HG03060 (cell line): ENCODE results near the gene SHH.
"Not testable (repeated sequence)": the region's sequence is repeated elsewhere in the genome, so short reads cannot be mapped to it uniquely, and the experiment has no call there.

Source experiments
- ATAC-seq: cut with Tn5 transposase; IDR thresholded peaks from one replicate; pipeline ENCODE4 v1.9.1; 2021; ENCODE audit warnings: low read depth, moderate number of reproducible peaks; ENCODE audit not compliant: unreplicated experiment

SHH gene

GRCh38 chr7:155843426-155844018 lies 31.3 kb upstream of the SHH start:
- no peak for ATAC-seq

GRCh38 chr7:155842496-155843265 lies 30.4 kb upstream of the SHH start:
- ATAC-seq: no peak

GRCh38 chr7:155840909-155841308 lies 28.6 kb upstream of the SHH start:
- ATAC-seq: no peak

- ATAC-seq: no peak
These were observed 28.1 kb upstream of the SHH start for GRCh38 chr7:155840262-155840885.

- no peak for ATAC-seq
These were observed 27.2 kb upstream of the SHH start for GRCh38 chr7:155839461-155839860.

- not testable (repeated sequence) for ATAC-seq
These were observed 26.0 kb upstream of the SHH start for GRCh38 chr7:155838312-155838711.

- no peak for ATAC-seq
These were observed 24.8 kb upstream of the SHH start for GRCh38 chr7:155837126-155837479.

- ATAC-seq: no peak
These were observed 24.2 kb upstream of the SHH start for GRCh38 chr7:155836216-155837125.

GRCh38 chr7:155835446-155836215 lies 23.4 kb upstream of the SHH start:
- ATAC-seq: no peak

- ATAC-seq: no peak
These were observed 22.3 kb upstream of the SHH start for GRCh38 chr7:155834486-155835048.

GRCh38 chr7:155833651-155834050 lies 21.4 kb upstream of the SHH start:
- ATAC-seq: no peak

- no peak for ATAC-seq
These were observed 20.3 kb upstream of the SHH start for GRCh38 chr7:155832581-155832981.

GRCh38 chr7:155831807-155832524 lies 19.7 kb upstream of the SHH start:
- no peak for ATAC-seq

- no peak for ATAC-seq
These were observed 18.9 kb upstream of the SHH start for GRCh38 chr7:155830961-155831806.

- ATAC-seq: no peak
These were observed 17.7 kb upstream of the SHH start for GRCh38 chr7:155829796-155830470.

GRCh38 chr7:155825336-155825735 lies 13.1 kb upstream of the SHH start:
- no peak for ATAC-seq

GRCh38 chr7:155824227-155824886 lies 12.1 kb upstream of the SHH start:
- no peak for ATAC-seq
